H9 (cell line): ENCODE data around the gene NIFK. TPM values are rescaled to one million over a fixed set of nuclear protein-coding genes. Genes with fewer than 3 reads are reported as not detected.

ENCODE experiments used
- DNase-seq: peaks from one replicate; pipeline ENCODE4 v3.0.0-alpha.2; 2017
- H2AFZ ChIP-seq: one replicate; pipeline ENCODE4 v1.6.1; 2013; ENCODE audit warnings: mild to moderate bottlenecking, low read length, control low read depth, moderate library complexity
- H2AK5ac ChIP-seq: 2 replicates; pipeline ENCODE4 v1.6.1; 2013; ENCODE audit warnings: low read length, control low read depth, mixed read lengths; ENCODE audit not compliant: insufficient read length
- H2BK120ac ChIP-seq: one replicate; pipeline ENCODE4 v1.6.1; 2013; ENCODE audit warnings: low read depth, mild to moderate bottlenecking, low read length, control low read depth, inconsistent platforms; ENCODE audit not compliant: poor library complexity, severe bottlenecking
- H2BK12ac ChIP-seq: 2 replicates; pipeline ENCODE4 v1.6.1; 2013; ENCODE audit warnings: low read length, control low read depth, mixed read lengths, low read depth; ENCODE audit not compliant: insufficient read length
- H2BK15ac ChIP-seq: 2 replicates; pipeline ENCODE4 v1.6.1; 2013; ENCODE audit warnings: low read depth, low read length, control low read depth
- H2BK20ac ChIP-seq: one replicate; pipeline ENCODE4 v1.6.1; 2013; ENCODE audit warnings: low read depth, mild to moderate bottlenecking, low read length, control low read depth, inconsistent platforms; ENCODE audit not compliant: poor library complexity, severe bottlenecking
- H2BK5ac ChIP-seq: 2 replicates; pipeline ENCODE4 v1.6.1; 2013; ENCODE audit warnings: low read length, control low read depth, mixed read lengths; ENCODE audit not compliant: insufficient read length
- H3K14ac ChIP-seq: 2 replicates; pipeline ENCODE4 v1.6.1; 2013; ENCODE audit warnings: low read length, control low read depth; ENCODE audit not compliant: insufficient read depth
- H3K18ac ChIP-seq: 2 replicates; pipeline ENCODE4 v1.6.1; 2013; ENCODE audit warnings: low read depth, mild to moderate bottlenecking, mixed read lengths, low read length, control low read depth; ENCODE audit not compliant: insufficient read length
- H3K23ac ChIP-seq: 2 replicates; pipeline ENCODE4 v1.6.1; 2013; ENCODE audit warnings: low read length, control low read depth, mixed read lengths, low read depth; ENCODE audit not compliant: insufficient read length
- H3K23me2 ChIP-seq: 2 replicates; pipeline ENCODE4 v1.6.1; 2013; ENCODE audit warnings: low read depth, mild to moderate bottlenecking, mixed read lengths, low read length, control low read depth; ENCODE audit not compliant: insufficient read length, poor library complexity, severe bottlenecking
- H3K27ac ChIP-seq: 2 replicates; pipeline ENCODE4 v1.5.1; 2013; ENCODE audit warnings: low read length, control low read depth, mixed read lengths, low read depth; ENCODE audit not compliant: insufficient read length
- H3K27me3 ChIP-seq: 2 replicates; pipeline ENCODE4 v1.6.1; 2013; ENCODE audit warnings: low read length, control low read depth, inconsistent platforms; ENCODE audit not compliant: insufficient read depth
- H3K4ac ChIP-seq: 2 replicates; pipeline ENCODE4 v1.6.1; 2013; ENCODE audit warnings: low read depth, mild to moderate bottlenecking, control low read depth, inconsistent platforms, low read length, moderate library complexity
- H3K4me1 ChIP-seq: 2 replicates; pipeline ENCODE4 v1.6.1; 2013; ENCODE audit warnings: low read length, control low read depth, inconsistent platforms; ENCODE audit not compliant: insufficient read depth
- H3K4me2 ChIP-seq: 2 replicates; pipeline ENCODE4 v1.6.1; 2013; ENCODE audit warnings: low read length, control low read depth, mixed read lengths; ENCODE audit not compliant: insufficient read length, insufficient read depth
- H3K56ac ChIP-seq: 2 replicates; pipeline ENCODE4 v1.6.1; 2013; ENCODE audit warnings: low read depth, mild to moderate bottlenecking, mixed read lengths, low read length, control low read depth; ENCODE audit not compliant: insufficient read length
- H3K79me1 ChIP-seq: 2 replicates; pipeline ENCODE4 v1.6.1; 2013; ENCODE audit warnings: low read depth, mild to moderate bottlenecking, moderate library complexity, low read length, control low read depth, inconsistent platforms; ENCODE audit not compliant: insufficient read depth, poor library complexity, severe bottlenecking
- H3K79me2 ChIP-seq: 2 replicates; pipeline ENCODE4 v1.6.1; 2013; ENCODE audit warnings: low read length, control low read depth, inconsistent platforms; ENCODE audit not compliant: insufficient read depth
- H3K9ac ChIP-seq: 2 replicates; pipeline ENCODE4 v1.6.1; 2013; ENCODE audit warnings: low read length, control low read depth, mixed read lengths; ENCODE audit not compliant: insufficient read length; ENCODE audit errors: extremely low read depth
- H3K9me3 ChIP-seq: one replicate; pipeline ENCODE4 v1.6.1; 2013; ENCODE audit warnings: low read depth, low read length, inconsistent platforms; ENCODE audit not compliant: control insufficient read depth
- H3T11ph ChIP-seq: one replicate; pipeline ENCODE4 v1.6.1; 2013; ENCODE audit warnings: mild to moderate bottlenecking, low read length, control low read depth, inconsistent platforms
- H4K20me1 ChIP-seq: one replicate; pipeline ENCODE4 v1.6.1; 2013; ENCODE audit not compliant: control insufficient read depth, insufficient read length, insufficient read depth
- H4K5ac ChIP-seq: 2 replicates; pipeline ENCODE4 v1.6.1; 2013; ENCODE audit warnings: low read depth, mild to moderate bottlenecking, mixed read lengths, low read length, control low read depth; ENCODE audit not compliant: insufficient read length
- H4K8ac ChIP-seq: replicated peaks from 2 replicates; pipeline ENCODE4 v1.6.1; 2013; ENCODE audit warnings: low read length, control low read depth, mixed read lengths, low read depth; ENCODE audit not compliant: insufficient read length
- H4K91ac ChIP-seq: 2 replicates; pipeline ENCODE4 v1.6.1; 2013; ENCODE audit warnings: low read depth, mild to moderate bottlenecking, moderate library complexity, mixed read lengths, low read length, control low read depth; ENCODE audit not compliant: insufficient read length
- H3K27ac Mint-ChIP-seq, 3 experiments: 2 replicates in 2 of 3; 3 replicates in 1 of 3; pipeline ENCODE4 v1.8.0; 2020 to 2021; ENCODE audit warnings: mixed read lengths in 3 of 3, mild to moderate bottlenecking in 1 of 3, moderate library complexity in 1 of 3
- H3K27me3 Mint-ChIP-seq: 2 replicates; pipeline ENCODE4 v1.8.0; 2021; ENCODE audit warnings: low read depth, mild to moderate bottlenecking, moderate library complexity, mixed read lengths
- H3K36me3 Mint-ChIP-seq, 3 experiments: 2 replicates in 2 of 3; 3 replicates in 1 of 3; pipeline ENCODE4 v1.8.0; 2020 to 2021; ENCODE audit warnings: low read depth in 3 of 3, mixed read lengths in 3 of 3; ENCODE audit not compliant: insufficient read depth in 1 of 3
- H3K4me1 Mint-ChIP-seq, 2 experiments: 2 replicates each; pipeline ENCODE4 v1.8.0; 2020; ENCODE audit warnings: mixed read lengths in 2 of 2
- H3K4me3 Mint-ChIP-seq, 2 experiments: 2 replicates in 1 of 2; 3 replicates in 1 of 2; pipeline ENCODE4 v1.8.0; 2020 to 2021; ENCODE audit warnings: mild to moderate bottlenecking in 2 of 2, mixed read lengths in 2 of 2, moderate library complexity in 1 of 2
- H3K9me3 Mint-ChIP-seq, 2 experiments: 2 replicates in 1 of 2; 3 replicates in 1 of 2; pipeline ENCODE4 v1.8.0; 2020; ENCODE audit warnings: mild to moderate bottlenecking in 2 of 2, mixed read lengths in 2 of 2, moderate library complexity in 1 of 2
- CTCF ChIP-seq: fragments of 200-600 bp; sonication (generic); conservative IDR thresholded peaks from 3 replicates; pipeline ENCODE4 v1.8.0; 2021; ENCODE audit warnings: antibody characterized with exemption, mild to moderate bottlenecking
- WGBS: extraction: QIAGEN DNeasy Blood & Tissue Kit; methylation state at CpG from one replicate; pipeline ENCODE4 v1.1.7; 2013; ENCODE audit warnings: missing lambda C conversion rate, low lambda C conversion rate, mixed read lengths; ENCODE audit not compliant: insufficient read length; ENCODE audit errors: extremely low coverage; 5-methylcytosine and 5-hydroxymethylcytosine counted together
- total RNA-seq: library from RNA; stranded (reverse); gene quantifications from 2 replicates; pipeline ENCODE4 v1.2.1, GENCODE V29; 2021

Gene NIFK
- total RNA-seq, 1 experiment from 2014 or later = 180 TPM

DNA sequence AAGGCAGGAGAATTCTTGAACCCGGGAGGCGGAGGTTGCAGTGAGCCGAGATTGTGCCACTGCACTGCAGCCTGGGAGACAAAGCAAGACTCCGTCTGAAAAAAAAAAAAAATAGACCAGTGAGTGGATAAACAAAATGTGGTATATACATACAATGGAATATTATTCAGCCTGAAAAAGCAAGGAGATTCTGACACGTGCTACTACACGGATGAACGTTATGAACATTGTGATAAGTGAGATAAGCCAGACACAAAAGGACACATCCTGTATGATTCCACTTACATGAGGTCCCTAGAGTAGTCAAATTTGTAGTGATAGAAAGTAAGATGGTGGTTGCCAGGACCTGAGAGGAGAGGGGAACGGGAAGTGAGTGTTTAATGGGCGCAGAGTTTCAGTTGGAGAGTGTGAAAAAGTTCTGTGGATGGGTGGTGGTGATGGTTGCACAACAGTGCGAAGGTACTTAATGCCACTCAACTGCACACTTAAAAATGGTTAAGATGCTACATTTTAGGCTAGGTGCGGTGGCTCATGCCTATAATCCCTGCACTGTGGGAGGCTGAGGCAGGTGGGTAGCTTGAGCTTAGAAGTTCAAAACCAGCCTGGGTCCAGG lies 38.3 kb downstream of the NIFK start:
- Histone ChIP-seq H4K20me1 (no peaks in the 10 kb centered on the region), H2AK5ac (no peak overlapping the region), H3K4me2 (no peak overlapping the region), H4K91ac (no peak overlapping the region), H2BK12ac (no peak overlapping the region), H3K4me1 (peaks cover 3% of the 10 kb centered on the region; the same call in 1 of the 2 replicates), H2AFZ (no peak overlapping the region), H3K27me3 (no peaks in the 10 kb centered on the region), H3K14ac (no peak overlapping the region), H3T11ph (no peak overlapping the region), H2BK120ac (no peak overlapping the region), H3K9ac (no peak overlapping the region), H3K27ac (no peak overlapping the region), H3K18ac (no peak overlapping the region), H4K5ac (no peak overlapping the region), H3K9me3 (no peaks in the 10 kb centered on the region), H4K8ac (no peak overlapping the region), H2BK5ac (no peak overlapping the region), H3K79me2 (no peaks in the 10 kb centered on the region), H2BK15ac (no peak overlapping the region), H3K79me1 (no peaks in the 10 kb centered on the region), H3K23ac (no peak overlapping the region), H2BK20ac (no peak overlapping the region), H3K56ac (no peak overlapping the region), H3K23me2 (peaks cover 4% of the 10 kb centered on the region), H3K4ac (no peak overlapping the region)
- H3K36me3 Mint-ChIP-seq = no peaks in the 10 kb centered on the region; a peak in 1 of 7 replicates
- no peak for TF ChIP-seq CTCF
- H3K9me3 Mint-ChIP-seq = no peaks in the 10 kb centered on the region
- no CpG with 5 or more reads among the region's 11 CpGs for WGBS
- no peak overlapping the region for H3K27ac Mint-ChIP-seq
- no peak overlapping the region for H3K4me3 Mint-ChIP-seq
- H3K27me3 Mint-ChIP-seq = no peaks in the 10 kb centered on the region; the same call in 1 of the 2 replicates
- no peak for DNase-seq
- peaks cover 12 to 14% of the 10 kb centered on the region in 2 experiments for H3K4me1 Mint-ChIP-seq
